ENCODE results near the gene SERPINA4. TPM values are rescaled to one million over a fixed set of nuclear protein-coding genes. Genes with fewer than 3 reads are reported as not detected.

The SERPINA4 gene
- total and polyA plus RNA-seq, 2 donors: not detected

DNA sequence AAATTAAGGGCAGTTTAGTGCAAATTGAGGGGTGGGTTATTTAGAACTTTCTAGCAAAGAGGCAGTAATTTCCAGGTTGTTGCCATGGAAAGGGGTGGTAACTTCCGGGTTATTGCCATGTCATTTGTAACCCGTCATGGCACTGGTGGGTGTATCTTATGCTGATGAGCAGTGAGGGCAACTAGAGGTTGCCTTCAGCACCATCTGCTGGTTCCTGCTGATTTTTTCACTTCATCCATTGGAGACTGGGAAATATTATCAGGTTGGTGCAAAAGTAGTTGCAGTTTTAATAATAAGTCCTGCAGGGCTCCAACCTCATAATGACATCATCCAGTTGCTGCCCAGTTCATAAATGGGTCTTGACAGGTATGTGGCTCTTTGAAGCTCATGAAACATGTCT is 24.4 kb upstream of the SERPINA4 start:
- 35% methylated on average over 2 of the region's 2 CpGs for WGBS
- no peak for DNase-seq (ENCODE audit: extremely low spot score)
- Histone ChIP-seq H3K36me3 (ENCODE audit: insufficient read depth) (no peaks in the 10 kb centered on the region), H3K4me1 (ENCODE audit: insufficient read depth) (no peaks in the 10 kb centered on the region), H3K27ac (ENCODE audit: low read depth) (no peak overlapping the region), H3K4me3 (ENCODE audit: low read depth, low read length) (no peak overlapping the region)

- Histone ChIP-seq H3K4me1 (ENCODE audit: insufficient read depth) (no peaks in the 10 kb centered on the region), H3K4me3 (ENCODE audit: low read depth, low read length) (no peak overlapping the region), H3K27ac (ENCODE audit: low read depth) (no peak overlapping the region), H3K36me3 (ENCODE audit: insufficient read depth) (no peaks in the 10 kb centered on the region)
- WGBS: 85% methylated on average over 6 of the region's 6 CpGs
- no peak for DNase-seq (ENCODE audit: extremely low spot score)
These were observed 23.0 kb upstream of the SERPINA4 start for GRCh38 chr14:94538070-94538740.

DNA sequence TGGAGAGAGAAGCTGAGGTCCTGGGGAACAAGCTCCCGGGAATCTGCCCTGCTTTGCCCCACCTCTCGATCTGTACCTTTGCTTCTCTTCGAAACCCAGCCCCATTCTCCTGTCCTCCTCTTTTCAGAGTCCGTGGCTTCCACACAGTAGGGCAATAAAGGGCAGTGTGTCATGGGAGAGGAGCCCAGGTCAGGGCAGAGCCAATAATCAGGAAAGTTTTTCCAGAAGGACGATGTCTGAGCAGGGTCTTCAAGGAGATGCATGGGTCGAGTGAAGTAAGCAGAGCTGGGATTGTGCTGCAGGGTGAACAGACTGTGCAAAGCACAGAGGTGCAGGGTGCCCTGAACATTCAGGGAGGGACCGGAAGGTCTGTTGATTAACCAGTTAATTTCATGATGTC is 22.1 kb upstream of the SERPINA4 start:
- no peaks in the 10 kb centered on the region for H3K4me1 ChIP-seq (ENCODE audit: insufficient read depth)
- no peaks in the 10 kb centered on the region for H3K36me3 ChIP-seq (ENCODE audit: insufficient read depth)
- DNase-seq (ENCODE audit: extremely low spot score): no peak
- no peak overlapping the region for H3K4me3 ChIP-seq (ENCODE audit: low read depth, low read length)
- H3K27ac ChIP-seq (ENCODE audit: low read depth): no peak overlapping the region
- 73% methylated on average over 7 of the region's 7 CpGs for WGBS

- Histone ChIP-seq H3K4me1 (ENCODE audit: insufficient read depth) (no peaks in the 10 kb centered on the region), H3K4me3 (ENCODE audit: low read depth, low read length) (no peak overlapping the region), H3K27ac (ENCODE audit: low read depth) (no peak overlapping the region), H3K36me3 (ENCODE audit: insufficient read depth) (no peaks in the 10 kb centered on the region)
- DNase-seq (ENCODE audit: extremely low spot score): no peak
- 36% methylated on average over 13 of the region's 13 CpGs for WGBS
These were observed 21.0 kb upstream of the SERPINA4 start for GRCh38 chr14:94540031-94540794.

GRCh38 chr14:94541234-94541975 is 19.8 kb upstream of the SERPINA4 start:
- no peak overlapping the region for H3K4me3 ChIP-seq (ENCODE audit: low read depth, low read length)
- no peaks in the 10 kb centered on the region for H3K36me3 ChIP-seq (ENCODE audit: insufficient read depth)
- no peaks in the 10 kb centered on the region for H3K4me1 ChIP-seq (ENCODE audit: insufficient read depth)
- DNase-seq (ENCODE audit: extremely low spot score): no peak
- H3K27ac ChIP-seq (ENCODE audit: low read depth): no peak overlapping the region
- WGBS: 73% methylated on average over 9 of the region's 9 CpGs

- Histone ChIP-seq H3K27ac (ENCODE audit: low read depth) (no peak overlapping the region), H3K4me1 (ENCODE audit: insufficient read depth) (no peaks in the 10 kb centered on the region), H3K36me3 (ENCODE audit: insufficient read depth) (no peaks in the 10 kb centered on the region), H3K4me3 (ENCODE audit: low read depth, low read length) (no peak overlapping the region)
- DNase-seq (ENCODE audit: extremely low spot score): no peak
- WGBS: 79% methylated on average over 12 of the region's 12 CpGs
These were observed 19.0 kb upstream of the SERPINA4 start for GRCh38 chr14:94542111-94542810.

- H3K36me3 ChIP-seq (ENCODE audit: insufficient read depth): no peaks in the 10 kb centered on the region
- no peak overlapping the region for H3K4me3 ChIP-seq (ENCODE audit: low read depth, low read length)
- H3K4me1 ChIP-seq (ENCODE audit: insufficient read depth): no peaks in the 10 kb centered on the region
- WGBS: 60% methylated on average over 9 of the region's 9 CpGs
- no peak overlapping the region for H3K27ac ChIP-seq (ENCODE audit: low read depth)
- no peak for DNase-seq (ENCODE audit: extremely low spot score)
These were observed 18.3 kb upstream of the SERPINA4 start for GRCh38 chr14:94542811-94543440.

- no peak overlapping the region for H3K27ac ChIP-seq (ENCODE audit: low read depth)
- WGBS: 62% methylated on average over 15 of the region's 15 CpGs
- no peaks in the 10 kb centered on the region for H3K36me3 ChIP-seq (ENCODE audit: insufficient read depth)
- H3K4me3 ChIP-seq (ENCODE audit: low read depth, low read length): no peak overlapping the region
- no peak for DNase-seq (ENCODE audit: extremely low spot score)
- no peaks in the 10 kb centered on the region for H3K4me1 ChIP-seq (ENCODE audit: insufficient read depth)
These were observed 17.7 kb upstream of the SERPINA4 start for GRCh38 chr14:94543449-94544124.

DNA sequence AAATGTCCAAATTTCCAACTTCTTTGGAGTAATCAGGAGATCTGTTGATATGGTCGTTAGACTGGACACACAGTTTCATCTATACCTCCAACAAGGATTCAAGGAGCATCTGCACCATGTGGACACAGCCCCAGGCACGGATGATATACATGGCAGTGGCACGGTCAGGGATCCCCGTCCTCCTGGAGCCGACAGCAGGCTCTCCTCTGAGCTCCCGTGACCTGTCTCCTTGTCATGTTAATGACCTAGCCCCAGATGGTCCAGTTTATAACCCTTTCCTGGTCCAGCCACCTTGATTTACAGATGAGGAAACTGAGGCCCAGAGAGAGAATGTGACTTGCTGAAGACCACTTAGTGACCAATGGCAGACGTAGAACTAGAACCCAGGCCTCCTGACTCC is 16.5 kb upstream of the SERPINA4 start:
- WGBS: 47% methylated on average over 7 of the region's 7 CpGs
- DNase-seq (ENCODE audit: extremely low spot score): no peak
- Histone ChIP-seq H3K4me1 (ENCODE audit: insufficient read depth) (no peaks in the 10 kb centered on the region), H3K4me3 (ENCODE audit: low read depth, low read length) (no peak overlapping the region), H3K27ac (ENCODE audit: low read depth) (no peak overlapping the region), H3K36me3 (ENCODE audit: insufficient read depth) (no peaks in the 10 kb centered on the region)

DNA sequence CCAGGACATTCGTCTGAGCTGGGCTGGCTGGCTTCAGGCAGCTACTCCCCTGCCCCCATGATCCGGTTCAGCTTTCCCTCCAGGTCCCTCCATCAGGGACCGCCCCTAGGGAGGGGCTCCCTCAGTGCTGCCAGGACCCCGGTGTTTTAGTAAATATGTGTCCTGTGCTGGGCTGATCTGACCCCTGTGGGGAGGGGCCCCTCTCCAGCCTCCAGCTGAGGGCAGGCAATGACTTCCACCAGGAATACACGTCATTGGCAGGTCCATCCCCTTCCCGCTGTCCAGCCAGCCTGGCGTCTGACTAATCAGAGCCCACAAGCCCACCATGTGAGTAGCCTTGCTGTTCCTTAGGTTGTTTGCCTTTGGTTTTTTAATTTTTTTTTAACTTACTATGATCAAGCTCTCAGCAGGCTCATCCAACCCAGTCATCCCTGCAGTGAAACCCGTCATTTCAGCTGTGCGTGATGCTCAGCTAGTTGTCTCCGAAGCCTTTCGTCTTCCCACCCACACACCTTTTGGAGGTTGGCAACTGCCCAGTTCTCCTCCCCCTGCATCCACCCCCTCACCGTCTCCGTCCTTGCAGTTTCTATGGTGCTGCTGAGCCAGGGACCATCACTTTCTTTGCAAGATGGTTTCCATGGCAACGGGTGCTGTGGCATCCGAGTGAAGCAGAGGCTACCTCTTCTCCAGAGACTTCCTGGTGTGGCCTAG is 16.0 kb upstream of the SERPINA4 start:
- DNase-seq (ENCODE audit: extremely low spot score): no peak
- H3K27ac ChIP-seq (ENCODE audit: low read depth): no peak overlapping the region
- no peaks in the 10 kb centered on the region for H3K36me3 ChIP-seq (ENCODE audit: insufficient read depth)
- no peaks in the 10 kb centered on the region for H3K4me1 ChIP-seq (ENCODE audit: insufficient read depth)
- H3K4me3 ChIP-seq (ENCODE audit: low read depth, low read length): no peak overlapping the region
- 60% methylated on average over 15 of the region's 15 CpGs for WGBS

- DNase-seq (ENCODE audit: extremely low spot score): no peak
- Histone ChIP-seq H3K27ac (ENCODE audit: low read depth) (no peak overlapping the region), H3K36me3 (ENCODE audit: insufficient read depth) (no peaks in the 10 kb centered on the region), H3K4me1 (ENCODE audit: insufficient read depth) (no peaks in the 10 kb centered on the region), H3K4me3 (ENCODE audit: low read depth, low read length) (no peak overlapping the region)
- 90% methylated on average over 8 of the region's 8 CpGs for WGBS
These were observed 14.0 kb upstream of the SERPINA4 start for GRCh38 chr14:94547151-94547680.

DNA sequence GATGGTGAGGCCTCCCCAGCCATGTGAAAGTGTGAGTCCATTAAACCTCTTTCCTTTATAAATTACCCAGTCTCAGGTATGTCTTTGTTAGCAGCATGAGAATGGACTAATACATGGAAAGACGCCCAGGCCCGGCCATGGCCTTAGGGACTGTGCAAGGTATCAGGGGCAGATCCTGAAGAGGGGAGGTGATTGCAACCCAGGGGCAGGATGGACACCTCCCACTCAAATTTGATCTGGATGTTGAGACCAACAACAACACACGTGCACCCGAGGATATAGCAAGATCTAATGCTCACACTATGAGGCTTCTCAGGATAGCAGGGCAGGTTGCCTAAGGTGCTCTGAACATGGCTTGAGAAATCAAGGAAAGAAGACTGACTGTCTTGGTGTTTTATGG is 13.5 kb upstream of the SERPINA4 start:
- no peak overlapping the region for H3K27ac ChIP-seq (ENCODE audit: low read depth)
- H3K36me3 ChIP-seq (ENCODE audit: insufficient read depth): no peaks in the 10 kb centered on the region
- no peak for DNase-seq (ENCODE audit: extremely low spot score)
- H3K4me1 ChIP-seq (ENCODE audit: insufficient read depth): no peaks in the 10 kb centered on the region
- 78% methylated on average over 4 of the region's 4 CpGs for WGBS
- no peak overlapping the region for H3K4me3 ChIP-seq (ENCODE audit: low read depth, low read length)

Data from urinary bladder (tissue), 4 donors.